GM12878 (cell line): ENCODE measurements around the gene HMGCS1. TPM values are rescaled to one million over a fixed set of nuclear protein-coding genes. Genes with fewer than 3 reads are reported as not detected.

Experiments
- ATAC-seq: fragments of 200-7000 bp; cut with Tn5 transposase; 3 replicates; pipeline ENCODE4 v1.9.1; 2020; ENCODE audit warnings: mild to moderate bottlenecking, moderate library complexity
- BruUV-seq: library from RNA; stranded (reverse); fragments of 400-500 nt; replicated peaks from 2 replicates; lab custom pipeline; 2021; lab: Mats Ljungman, UMichigan
- CTCF ChIA-PET: fragments of 300-600 bp; sonication (Branson Sonifier 250); formaldehyde crosslinking; extraction: SDS; loops from one replicate; lab custom pipeline; 2021; ENCODE audit warnings: inconsistent platforms; lab: Yijun Ruan, JAX
- POLR2A ChIA-PET: fragments of 350-600 bp; formaldehyde crosslinking; extraction: SDS; loops from one replicate; lab custom pipeline; 2021; ENCODE audit warnings: inconsistent platforms; lab: Charles Lee
- RAD21 ChIA-PET: fragments of 300-600 bp; sonication (Branson Sonifier 250); formaldehyde crosslinking; loops from one replicate; lab custom pipeline; 2023; ENCODE audit warnings: antibody characterized with exemption; ENCODE audit not compliant: unreplicated experiment; lab: Charles Lee
- SMC1A ChIA-PET: fragments of 300-600 bp; sonication (Branson Sonifier 250); formaldehyde crosslinking; loops from one replicate; lab custom pipeline; 2023; ENCODE audit not compliant: unreplicated experiment, uncharacterized antibody; lab: Charles Lee
- DNase-seq: peaks from one replicate; pipeline ENCODE4 v3.0.0-alpha.2; 2011; ENCODE audit warnings: low read depth, low spot score
- FAIRE-seq: peaks from 3 replicates; lab custom pipeline; 2011; peaks lifted over from hg19 to GRCh38; lab: Jason Lieb, UNC
- H2AFZ ChIP-seq: 2 replicates; pipeline ENCODE4 v1.6.0; 2011; ENCODE audit warnings: low read depth, low read length, control low read depth; ENCODE audit not compliant: control insufficient read depth
- H3K27ac ChIP-seq: 2 replicates; pipeline ENCODE4 v1.5.1; 2011; ENCODE audit warnings: control low read depth; ENCODE audit not compliant: control insufficient read depth, insufficient read depth
- H3K27me3 ChIP-seq, 2 experiments: replicated peaks in 1 of 2; 2 replicates each; pipeline versions ENCODE4 v1.6.0 to v1.6.1; 2011; ENCODE audit warnings: low read length in 1 of 2; ENCODE audit not compliant: control insufficient read depth in 2 of 2, insufficient read depth in 2 of 2
- H3K36me3 ChIP-seq, 2 experiments: 2 replicates each; pipeline ENCODE4 v1.5.1; 2011; ENCODE audit warnings: low read length in 1 of 2; ENCODE audit not compliant: control insufficient read depth in 2 of 2, insufficient read depth in 2 of 2
- H3K4me1 ChIP-seq: 2 replicates; pipeline ENCODE4 v1.6.1; 2011; ENCODE audit warnings: mild to moderate bottlenecking, low read length, moderate library complexity, mixed read lengths; ENCODE audit not compliant: control insufficient read depth, insufficient read depth
- H3K4me2 ChIP-seq: 2 replicates; pipeline ENCODE4 v1.6.0; 2011; ENCODE audit warnings: control low read depth; ENCODE audit not compliant: control insufficient read depth, insufficient read depth
- H3K4me3 ChIP-seq: fragments of 200-600 bp; sonication (generic); 2 replicates; pipeline ENCODE4 v1.5.1; 2016
- H3K79me2 ChIP-seq: 2 replicates; pipeline ENCODE4 v1.6.0; 2011; ENCODE audit warnings: low read length; ENCODE audit not compliant: control insufficient read depth, insufficient read depth
- H3K9ac ChIP-seq: 2 replicates; pipeline ENCODE4 v1.8.0; 2011; ENCODE audit warnings: low read length, control low read depth, mixed read lengths; ENCODE audit not compliant: control insufficient read depth, insufficient read depth
- H3K9me3 ChIP-seq: replicated peaks from 3 replicates; pipeline ENCODE4 v1.5.1; 2011; ENCODE audit warnings: mild to moderate bottlenecking, low read length; ENCODE audit not compliant: control insufficient read depth, insufficient read depth
- H4K20me1 ChIP-seq: 2 replicates; pipeline ENCODE4 v1.6.0; 2011; ENCODE audit not compliant: control insufficient read depth, insufficient read depth
- CHD1 ChIP-seq: IDR thresholded peaks from 2 replicates; pipeline ENCODE4 v1.6.1; 2012; ENCODE audit warnings: low read depth, low read length, improper control_type of control experiment
- CHD4 ChIP-seq: fragments of 200-600 bp; sonication (generic); IDR thresholded peaks from 2 replicates; pipeline ENCODE4 v1.6.1; 2016; ENCODE audit warnings: mild to moderate bottlenecking
- E2F4 ChIP-seq: IDR thresholded peaks from 2 replicates; pipeline ENCODE4 v1.6.1; 2012; ENCODE audit warnings: low read depth, low read length, improper control_type of control experiment
- EP300 ChIP-seq, 2 experiments: fragments of 150-350 bp in 1 of 2; IDR thresholded peaks; 2 replicates each; pipeline ENCODE4 v1.6.1; 2011 to 2012; ENCODE audit warnings: low read depth in 2 of 2, low read length in 2 of 2, borderline replicate concordance in 1 of 2, improper control_type of control experiment in 1 of 2, inconsistent platforms in 1 of 2; ENCODE audit not compliant: control insufficient read depth in 1 of 2
- IRF5 ChIP-seq: fragments of 450-650 bp; IDR thresholded peaks from 2 replicates; pipeline ENCODE4 v1.6.1; 2017; ENCODE audit warnings: borderline replicate concordance
- KDM1A ChIP-seq: fragments of 200-600 bp; sonication (generic); IDR thresholded peaks from 2 replicates; pipeline ENCODE4 v1.6.1; 2016; ENCODE audit warnings: borderline replicate concordance
- MEF2B ChIP-seq: fragments of 450-650 bp; IDR thresholded peaks from 2 replicates; pipeline ENCODE4 v1.6.1; 2018; ENCODE audit warnings: mild to moderate bottlenecking, moderate library complexity; ENCODE audit not compliant: partially characterized antibody, poor library complexity, severe bottlenecking
- MYC ChIP-seq: IDR thresholded peaks from 2 replicates; pipeline ENCODE4 v1.6.1; 2011; ENCODE audit warnings: mild to moderate bottlenecking, low read length, moderate library complexity, inconsistent platforms; ENCODE audit not compliant: insufficient read depth, insufficient replicate concordance, insufficient read length, severe bottlenecking
- NR2C2 ChIP-seq: IDR thresholded peaks from 2 replicates; pipeline ENCODE4 v1.6.1; 2011; ENCODE audit warnings: borderline replicate concordance, low read depth; ENCODE audit not compliant: control insufficient read depth, insufficient read length
- PAX5 ChIP-seq: IDR thresholded peaks from 2 replicates; pipeline ENCODE4 v1.6.1; 2011; ENCODE audit warnings: low read depth, low read length, borderline replicate concordance
- POLR2A ChIP-seq: IDR thresholded peaks from 2 replicates; pipeline ENCODE4 v1.6.1; 2011; ENCODE audit warnings: low read depth, mild to moderate bottlenecking, low read length
- SREBF2 ChIP-seq: IDR thresholded peaks from 2 replicates; pipeline ENCODE4 v1.6.1; 2012; ENCODE audit warnings: mild to moderate bottlenecking, low read length
- SRF ChIP-seq, 2 experiments: IDR thresholded peaks; 2 replicates each; pipeline ENCODE4 v1.6.1; 2011; ENCODE audit warnings: low read depth in 2 of 2, low read length in 2 of 2, mild to moderate bottlenecking in 1 of 2, moderate library complexity in 1 of 2
- SUZ12 ChIP-seq: fragments of 200-600 bp; sonication (generic); IDR thresholded peaks from one replicate; pipeline ENCODE4 v1.6.1; 2018; ENCODE audit warnings: antibody characterized with exemption, mild to moderate bottlenecking; ENCODE audit not compliant: unreplicated experiment
- TCF3 ChIP-seq: IDR thresholded peaks from 2 replicates; pipeline ENCODE4 v1.6.1; 2012; ENCODE audit warnings: low read depth, mild to moderate bottlenecking, low read length, borderline replicate concordance; ENCODE audit not compliant: insufficient read depth
- TCF7 ChIP-seq: IDR thresholded peaks from 2 replicates; pipeline ENCODE4 v1.6.1; 2014; ENCODE audit warnings: antibody characterized with exemption, borderline replicate concordance
- USF1 ChIP-seq: IDR thresholded peaks from 2 replicates; pipeline ENCODE4 v1.6.1; 2011; ENCODE audit warnings: borderline replicate concordance, low read depth, mild to moderate bottlenecking, moderate library complexity, mixed read lengths, low read length; ENCODE audit not compliant: insufficient read depth; ENCODE audit errors: extremely low read length
- WGBS: methylation state at CpG from one replicate; pipeline ENCODE4 v1.1.6; 2016; ENCODE audit warnings: low lambda C conversion rate; ENCODE audit not compliant: insufficient replicate concordance, insufficient coverage; ENCODE audit errors: missing lambda C conversion rate; 5-methylcytosine and 5-hydroxymethylcytosine counted together
- in situ Hi-C: fragments of 300-500 bp; cut with MboI; formaldehyde crosslinking; loops from 9 replicates; pipeline ENCODE4 v1.14.3; 2018; ENCODE audit warnings: mixed read lengths
- intact Hi-C: fragments of 100-400 bp; cut with micrococcal nuclease; formaldehyde crosslinking; loops from one replicate; pipeline ENCODE4 v1.14.2; 2022; ENCODE audit not compliant: unreplicated experiment
- polyA plus RNA-seq, 11 experiments: library from polyadenylated mRNA; depleted of rRNA in 4 of 11; unstranded in 6 of 11; stranded (reverse) in 5 of 11; fragments of >200 nt; fragmentation: Nextera tagmentation in 4 of 11; fragmentation: Illumina TruSeq in 1 of 11; extraction: Ambion mirVana in 4 of 11; extraction: Trizol in 1 of 11; gene quantifications; 1 replicate in 1 of 11; 2 replicates in 10 of 11; pipeline versions ENCODE4 v1.2.1 to v1.2.3, GENCODE V29; 2011 to 2016; ENCODE audit warnings: inconsistent platforms in 2 of 11, missing spikeins in 2 of 11, low read depth in 1 of 11
- total RNA-seq, 4 experiments: library from RNA; depleted of rRNA in 3 of 4; stranded (reverse); fragments of >200 nt in 3 of 4; fragmentation: Illumina TruSeq in 1 of 4; extraction: Trizol in 1 of 4; gene quantifications; 2 replicates each; pipeline versions ENCODE4 v1.2.1 to v1.2.3, GENCODE V29; 2013 to 2021

The HMGCS1 gene
- total and polyA plus RNA-seq, 10 of the 15 experiments (the other 5 are each of a cell fraction or from before 2014, with no cell fraction given) = 24.0 to 193 (median 108) TPM

GRCh38 chr5:43352131-43352530, 38.9 kb upstream of the HMGCS1 start (continued):
- TF ChIP-seq USF1 (no peak), MYC (no peak), IRF5 (no peak), KDM1A (no peak), TCF7 (no peak), MEF2B (no peak), SRF (IDR thresholded peaks at IDR 0.05; ENCODE audit: low read depth in 2 of 2, low read length in 2 of 2) (no peak), CHD4 (no peak)

- no peak for TF ChIP-seq EP300 (IDR thresholded peaks at IDR 0.05; ENCODE audit: borderline replicate concordance in 1 of 2, control insufficient read depth in 1 of 2, low read depth in 2 of 2, low read length in 2 of 2)
- no peak for TF ChIP-seq TCF3
- no peak for TF ChIP-seq SUZ12
- no peak for TF ChIP-seq NR2C2
- TF ChIP-seq MEF2B = no peak
- no peak for TF ChIP-seq CHD1
- TF ChIP-seq PAX5 = no peak
- TF ChIP-seq E2F4 = no peak
- no peak for TF ChIP-seq SREBF2
- TF ChIP-seq POLR2A = no peak
- ChIA-PET SMC1A (no interaction called here), RAD21 (no interaction called here), POLR2A (no interaction called here), CTCF (no interaction called here)
- Histone ChIP-seq H3K36me3 (no peaks in the 10 kb centered on the region), H3K4me3 (no peak overlapping the region), H2AFZ (no peak overlapping the region), H3K27ac (no peak overlapping the region), H3K9me3 (no peaks in the 10 kb centered on the region; the same call in 2 of the 3 replicates), H3K9ac (no peak overlapping the region), H4K20me1 (no peaks in the 10 kb centered on the region), H3K27me3 (no peaks in the 10 kb centered on the region; a peak in 1 of 4 replicates), H3K4me2 (no peak overlapping the region), H3K79me2 (no peaks in the 10 kb centered on the region), H3K4me1 (no peaks in the 10 kb centered on the region)
- in situ Hi-C loops (no loop called here), intact Hi-C loops (no loop called here)
- ATAC-seq (no peak), FAIRE-seq (no peak), DNase-seq (no peak)
- 19% methylated on average over 1 of the region's 1 CpG for WGBS
- no TSS peak for BruUV-seq
These were observed 35.7 kb upstream of the HMGCS1 start for GRCh38 chr5:43348861-43349363.
